MG63 (cell line): Measurements from ENCODE around the gene ZNF418. TPM values are rescaled to one million over a fixed set of nuclear protein-coding genes. Genes with fewer than 3 reads are reported as not detected.
"Not testable (repeated sequence)": the region's sequence is repeated elsewhere in the genome, so short reads cannot be mapped to it uniquely, and the experiment has no call there.

Experiments
- DNase-seq: peaks from one replicate; pipeline ENCODE4 v3.0.0-alpha.2; 2020
- H3K27me3 ChIP-seq: fragments of 250-450 bp; sonication (Bioruptor Pico); 2 replicates; pipeline ENCODE4 v1.5.1; 2020; ENCODE audit warnings: mild to moderate bottlenecking, moderate library complexity
- H3K36me3 ChIP-seq: fragments of 250-450 bp; sonication (Bioruptor Pico); 2 replicates; pipeline ENCODE4 v1.5.1; 2020; ENCODE audit warnings: mild to moderate bottlenecking, moderate library complexity
- H3K4me3 ChIP-seq: fragments of 250-450 bp; sonication (Bioruptor Pico); 2 replicates; pipeline ENCODE4 v1.5.1; 2020; ENCODE audit warnings: mild to moderate bottlenecking, moderate library complexity
- H3K9me3 ChIP-seq: fragments of 250-450 bp; sonication (Bioruptor Pico); 2 replicates; pipeline ENCODE4 v1.5.1; 2020; ENCODE audit warnings: mild to moderate bottlenecking, moderate library complexity
- total RNA-seq: library from RNA; depleted of rRNA; stranded (reverse); fragments of >200 nt; shearing (Covaris generic); gene quantifications from 2 replicates; pipeline ENCODE4 v1.2.3, GENCODE V29; 2014; ENCODE audit warnings: low replicate concordance; rRNA removed

The ZNF418 gene
- total RNA-seq = not detected in 2 replicates

GRCh38 chr19:57934820-57935665 is at the start of gene ZNF418:
Gene ZNF418 (minus strand): TSS chr19:57935402. CDS start chr19:57933822, 1,580 bp downstream.
- DNase-seq = no peak
- H3K27me3 ChIP-seq = no peaks in the 10 kb centered on the region
- H3K9me3 ChIP-seq = peaks cover 31% of the 10 kb centered on the region
- peak within 1 kb of the TSS; percentile 23 for H3K4me3 ChIP-seq
- H3K36me3 ChIP-seq = no peaks in the 10 kb centered on the region

GRCh38 chr19:57978586-57979289 is 43.5 kb upstream of the ZNF418 start:
- H3K36me3 ChIP-seq = peaks cover 66% of the 10 kb centered on the region
- H3K4me3 ChIP-seq = no peak overlapping the region
- no peak for DNase-seq
- peaks cover 83% of the 10 kb centered on the region for H3K9me3 ChIP-seq
- no peaks in the 10 kb centered on the region for H3K27me3 ChIP-seq

DNA sequence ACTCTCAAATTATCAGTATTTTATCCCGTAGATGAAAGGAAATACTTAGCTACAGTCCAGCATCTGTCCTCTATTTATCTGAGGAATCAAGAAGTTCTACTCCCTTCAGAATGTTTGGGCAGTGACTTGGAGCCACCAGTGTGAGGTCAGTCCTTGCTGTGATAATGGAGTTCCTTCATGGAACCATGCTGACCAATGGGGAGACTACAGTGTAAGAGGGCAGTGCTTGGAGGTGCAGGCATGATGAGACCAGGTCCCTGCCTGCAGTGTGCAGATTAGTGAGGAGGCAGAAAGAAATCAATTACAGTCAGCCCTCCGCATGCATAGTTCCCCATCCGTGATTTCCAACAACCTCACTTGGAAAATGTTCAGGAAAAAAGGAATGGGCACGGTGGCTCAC is 39.2 kb upstream of the ZNF418 start, which contains the start of gene C19orf18:
Gene C19orf18 (minus strand): TSS at position 101 of the 400 bp plus-strand sequence. CDS start 102 bp downstream, outside the sequence.
- H3K27me3 ChIP-seq = no peaks in the 10 kb centered on the region
- no peak for DNase-seq
- H3K36me3 ChIP-seq = peaks cover 23% of the 10 kb centered on the region
- peaks cover 62% of the 10 kb centered on the region for H3K9me3 ChIP-seq
- H3K4me3 ChIP-seq = no peak within 1 kb of the TSS

- Histone ChIP-seq H3K4me3 (no peak overlapping the region), H3K27me3 (no peaks in the 10 kb centered on the region), H3K9me3 (peaks cover 10% of the 10 kb centered on the region), H3K36me3 (no peaks in the 10 kb centered on the region)
- DNase-seq = no peak
Observed at GRCh38 chr19:57964761-57965160, 29.6 kb upstream of the ZNF418 start.

DNA sequence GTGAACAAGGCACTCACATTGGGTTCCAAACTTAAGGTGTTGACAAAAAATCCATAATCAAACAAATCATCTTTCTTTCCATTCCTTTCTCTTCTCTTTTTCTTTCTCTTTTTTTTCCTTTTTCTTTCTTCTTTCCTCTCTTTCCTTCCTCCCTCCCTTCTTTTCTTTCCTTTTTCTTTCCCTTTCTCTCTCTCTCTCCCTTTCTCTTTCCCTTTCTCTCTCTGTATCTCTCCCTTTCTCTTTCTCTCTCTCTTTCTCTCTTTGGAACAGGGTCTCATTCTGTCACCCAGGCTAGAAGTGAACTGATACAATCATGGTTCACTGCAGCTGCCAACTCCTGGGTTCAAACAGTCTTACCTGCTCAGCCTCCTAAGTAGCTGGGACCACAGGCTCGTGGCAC is 26.6 kb upstream of the ZNF418 start:
- no peaks in the 10 kb centered on the region for H3K36me3 ChIP-seq
- DNase-seq = no peak
- peaks cover 7% of the 10 kb centered on the region for H3K9me3 ChIP-seq
- H3K4me3 ChIP-seq = no peak overlapping the region
- H3K27me3 ChIP-seq = no peaks in the 10 kb centered on the region

GRCh38 chr19:57954996-57955395 is 19.8 kb upstream of the ZNF418 start:
- H3K27me3 ChIP-seq = no peaks in the 10 kb centered on the region

DNA sequence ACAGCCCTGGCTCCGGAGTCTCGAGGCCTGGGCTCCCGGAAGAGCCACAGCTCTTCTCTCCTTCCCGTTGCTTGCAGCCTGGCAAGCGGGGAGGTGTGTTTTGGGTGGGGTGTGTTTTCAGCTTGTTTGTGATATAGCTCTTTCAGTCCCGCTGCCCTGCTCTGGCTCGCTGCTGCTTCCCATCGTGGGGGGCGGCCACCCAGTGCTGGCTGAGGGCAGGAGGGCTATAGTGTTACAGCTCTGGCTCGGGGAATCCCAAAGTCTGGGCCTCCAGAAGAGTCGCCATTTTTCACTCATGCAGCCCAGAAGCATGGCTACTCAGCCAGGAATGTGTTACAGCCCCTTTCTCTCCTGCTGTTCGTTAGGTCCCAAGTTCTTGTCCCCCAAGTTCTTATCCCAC is 14.5 kb upstream of the ZNF418 start:
- DNase-seq = no peak
- Histone ChIP-seq H3K4me3 (no peak overlapping the region), H3K9me3 (peaks cover 5% of the 10 kb centered on the region), H3K36me3 (0 out of 2 replicates have a peak, but pooled peaks cover 3% of the 10 kb centered on the region), H3K27me3 (no peaks in the 10 kb centered on the region)

More at GRCh38 chr19:57954996-57955395, 19.8 kb upstream of the ZNF418 start:
- H3K4me3 ChIP-seq = no peak overlapping the region
- H3K36me3 ChIP-seq = no peaks in the 10 kb centered on the region
- DNase-seq = no peak
- H3K9me3 ChIP-seq = no peaks in the 10 kb centered on the region; the same call in 1 of the 2 replicates

- DNase-seq = no peak
- Histone ChIP-seq H3K36me3 (0 out of 2 replicates have a peak, but pooled peaks cover 3% of the 10 kb centered on the region), H3K9me3 (peaks cover 6% of the 10 kb centered on the region), H3K4me3 (no peak overlapping the region), H3K27me3 (no peaks in the 10 kb centered on the region)
Observed at GRCh38 chr19:57949296-57949695, 14.1 kb upstream of the ZNF418 start.

DNA sequence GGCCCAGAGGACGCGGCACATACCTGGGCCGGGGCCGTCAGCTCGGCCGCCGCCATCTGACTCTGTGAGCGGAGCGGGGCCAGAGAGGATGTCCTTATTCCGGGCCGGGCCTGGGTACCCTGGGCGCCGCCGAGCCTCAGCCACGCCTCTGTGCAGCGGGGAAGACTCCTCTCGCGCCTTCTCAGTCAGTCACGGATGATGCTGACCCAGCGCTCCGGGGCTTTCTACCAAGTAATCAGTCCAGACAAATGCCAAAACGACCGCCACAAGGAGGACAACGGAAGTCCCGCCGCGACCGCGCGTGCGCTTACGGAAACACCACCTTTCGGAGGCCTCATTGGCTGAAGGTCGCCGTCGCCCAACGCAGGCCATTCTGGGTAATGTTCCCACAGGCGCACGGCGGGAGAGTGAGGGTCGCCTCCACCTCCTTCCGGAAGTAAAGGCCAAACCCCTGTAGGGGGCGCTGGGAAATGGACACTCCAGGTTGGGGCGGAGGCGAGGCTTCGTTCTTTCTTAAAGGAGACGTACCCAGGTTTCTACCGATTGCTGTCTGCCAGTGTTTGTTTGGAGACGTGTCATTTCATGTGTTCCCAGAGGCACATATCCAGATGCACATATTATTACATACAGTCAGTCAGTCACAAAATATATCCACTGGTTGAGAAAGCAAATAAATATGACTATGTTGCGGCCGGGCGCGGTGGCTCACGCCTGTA is 12.4 kb upstream of the ZNF418 start, which contains the start of gene ZNF256:
Gene ZNF256 (minus strand): TSS at position 288 of the 716 bp plus-strand sequence. CDS start 232 bp downstream, at position 56.
- H3K36me3 ChIP-seq = peaks cover 6% of the 10 kb centered on the region; the same call in 1 of the 2 replicates
- H3K27me3 ChIP-seq = no peaks in the 10 kb centered on the region
- peak; percentile 89 for DNase-seq
- H3K9me3 ChIP-seq = peaks cover 9% of the 10 kb centered on the region
- H3K4me3 ChIP-seq = peak within 1 kb of the TSS; percentile 65

GRCh38 chr19:57947088-57947418 is 11.9 kb upstream of the ZNF418 start:
- no peak for DNase-seq
- no peaks in the 10 kb centered on the region for H3K27me3 ChIP-seq
- peak overlapping the region; percentile 65 for H3K4me3 ChIP-seq
- H3K36me3 ChIP-seq = peaks cover 9% of the 10 kb centered on the region
- H3K9me3 ChIP-seq = peaks cover 15% of the 10 kb centered on the region

DNA sequence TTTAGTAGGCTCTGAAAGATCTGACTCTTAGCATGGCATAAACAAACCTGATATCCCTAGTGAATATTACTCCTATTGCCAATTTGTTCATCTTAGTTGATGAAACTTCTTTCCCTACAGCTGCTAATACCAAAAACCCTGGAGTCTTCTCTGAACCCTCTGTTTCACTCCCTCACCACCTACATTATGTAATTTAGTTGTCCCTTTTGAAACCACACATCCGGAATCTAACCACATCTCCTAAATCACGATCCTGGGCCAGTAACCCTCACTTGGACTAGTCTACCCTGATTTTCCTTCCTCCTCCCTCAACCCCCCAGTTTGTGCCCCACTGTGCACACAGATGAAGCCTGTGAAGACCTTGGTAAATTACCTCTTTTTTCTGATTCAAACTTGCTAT is 11.1 kb upstream of the ZNF418 start:
- Histone ChIP-seq H3K4me3 (peak overlapping the region; percentile 65), H3K9me3 (peaks cover 22% of the 10 kb centered on the region)

DNA sequence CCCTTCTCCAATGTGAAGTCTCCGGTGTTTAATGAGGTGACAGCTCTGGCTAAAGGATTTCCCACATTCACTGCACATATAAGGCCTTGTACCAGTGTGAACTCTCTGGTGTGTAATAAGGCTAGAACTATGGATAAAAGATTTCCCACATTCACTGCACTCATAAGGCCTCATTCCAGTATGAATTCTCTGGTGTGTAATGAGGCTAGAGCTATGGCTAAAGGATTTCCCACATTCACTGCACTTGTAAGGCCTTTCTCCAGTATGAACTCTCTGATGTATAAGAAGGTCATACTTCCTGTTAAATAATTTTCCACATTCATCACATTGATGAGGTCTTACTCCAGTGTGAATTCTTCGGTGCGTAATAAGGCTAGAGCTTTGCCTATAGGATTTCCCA is 6.4 kb upstream of the ZNF418 start:
- H3K36me3 ChIP-seq = peaks cover 17% of the 10 kb centered on the region
- H3K4me3 ChIP-seq = no peak overlapping the region
- no peaks in the 10 kb centered on the region for H3K27me3 ChIP-seq
- no peak for DNase-seq
- peaks cover 32% of the 10 kb centered on the region for H3K9me3 ChIP-seq

More for the DNA sequence above, 11.1 kb upstream of the ZNF418 start:
- DNase-seq = no peak
- H3K27me3 ChIP-seq = no peaks in the 10 kb centered on the region
- peaks cover 17% of the 10 kb centered on the region for H3K36me3 ChIP-seq

- no peak for DNase-seq
- Histone ChIP-seq H3K36me3 (no peaks in the 10 kb centered on the region), H3K27me3 (no peaks in the 10 kb centered on the region), H3K9me3 (peaks cover 31% of the 10 kb centered on the region), H3K4me3 (no peak overlapping the region)
Observed at GRCh38 chr19:57935731-57936130, 529 bp upstream of the ZNF418 start.

- Histone ChIP-seq H3K4me3 (no peak overlapping the region), H3K27me3 (no peaks in the 10 kb centered on the region), H3K36me3 (no peaks in the 10 kb centered on the region), H3K9me3 (peaks cover 7% of the 10 kb centered on the region; the same call in 1 of the 2 replicates)
- DNase-seq = no peak
Observed at GRCh38 chr19:57927587-57927986, 7.6 kb downstream of the ZNF418 start.

DNA sequence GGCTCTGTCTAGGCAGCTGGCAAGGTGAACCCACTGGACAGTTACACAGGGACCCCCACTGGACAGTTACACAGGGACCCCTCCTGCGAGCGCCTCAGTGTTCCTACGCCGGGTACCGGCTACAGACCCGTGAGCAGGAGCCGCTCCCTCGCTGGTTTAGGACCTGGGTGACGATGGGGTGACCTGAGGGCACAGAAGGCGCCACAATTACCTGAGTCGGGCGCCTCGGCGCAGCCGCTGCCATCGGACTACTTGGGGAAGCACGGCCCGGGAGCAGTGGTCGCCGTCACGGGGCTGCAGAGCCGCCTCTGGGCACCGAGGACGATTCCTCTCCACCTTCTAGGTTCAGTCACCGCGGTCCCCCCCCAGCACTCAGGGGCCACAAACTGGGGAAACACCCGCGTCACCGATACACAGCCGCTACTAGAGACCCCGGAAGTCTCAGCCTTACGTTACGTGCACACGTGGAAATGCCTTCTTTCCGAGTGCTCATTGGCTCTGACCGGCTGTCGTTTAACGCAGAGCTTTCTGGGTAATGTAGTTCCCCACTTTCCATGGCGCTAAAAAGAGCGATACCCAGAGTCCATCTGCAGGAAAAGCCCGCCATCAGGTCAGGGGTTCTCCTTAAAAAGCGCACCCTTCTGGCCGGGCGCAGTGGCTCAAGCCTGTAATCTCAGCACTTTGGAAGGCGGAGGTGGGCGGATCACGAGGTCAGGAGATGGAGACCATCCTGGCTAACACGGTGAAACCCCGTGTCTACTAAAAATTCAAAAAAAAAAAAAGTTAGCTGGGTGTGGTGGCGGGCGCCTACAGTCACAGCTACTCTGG is 18.8 kb downstream of the ZNF418 start, which contains the start of gene ZNF417:
Gene ZNF417 (minus strand): TSS at position 425 of the 828 bp plus-strand sequence. CDS start 181 bp downstream, at position 244.
- peak; percentile 85 for DNase-seq
- H3K27me3 ChIP-seq, H3K9me3 ChIP-seq: not testable (repeated sequence)
- Histone ChIP-seq H3K36me3 (peaks cover 18% of the 10 kb centered on the region), H3K4me3 (peak within 1 kb of the TSS; percentile 82)

GRCh38 chr19:57914531-57914930 is 20.7 kb downstream of the ZNF418 start:
- H3K36me3 ChIP-seq = peaks cover 32% of the 10 kb centered on the region
- no peak overlapping the region for H3K4me3 ChIP-seq
- peaks cover 15% of the 10 kb centered on the region for H3K9me3 ChIP-seq
- H3K27me3 ChIP-seq = no peaks in the 10 kb centered on the region
- DNase-seq = no peak
